ENCODE measurements around the gene ZBTB49.

Gene ZBTB49

DNA sequence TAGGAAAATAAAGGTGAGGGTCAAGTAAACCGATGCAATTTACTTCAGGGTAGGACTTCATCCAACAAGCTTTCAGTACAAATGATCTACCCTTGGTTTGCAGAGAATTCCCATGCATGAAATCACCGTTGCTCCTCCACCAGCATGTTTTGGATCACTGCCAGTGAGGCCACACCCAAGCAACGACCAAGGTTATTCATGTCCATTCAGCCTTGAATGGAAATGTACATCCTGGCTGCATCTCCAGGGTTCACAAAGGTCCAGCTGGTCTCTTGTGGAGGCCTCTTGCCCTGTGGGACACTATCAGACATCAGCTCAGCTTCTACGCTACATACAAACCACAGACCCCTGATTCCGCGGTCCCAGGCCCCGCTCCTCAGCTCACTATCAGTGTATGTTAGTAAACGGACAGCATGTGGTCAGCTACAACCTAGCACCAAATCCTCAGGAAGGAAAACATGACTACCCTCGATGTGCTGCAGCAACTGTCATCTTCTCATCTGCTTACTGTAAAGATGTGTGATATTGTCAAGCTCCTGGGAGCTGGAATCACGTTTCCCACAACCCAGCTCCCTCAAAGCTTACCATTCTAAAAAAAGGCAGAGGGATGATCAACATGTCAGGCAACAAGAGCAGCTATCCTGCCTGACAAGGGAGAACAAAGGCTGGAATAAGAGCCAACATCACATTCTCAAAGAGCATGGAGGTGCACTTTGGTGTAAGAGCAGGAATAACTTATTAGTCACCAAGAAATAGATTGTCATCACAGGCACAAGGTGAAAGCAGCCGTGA is 5.0 kb upstream of the ZBTB49 start:
- DNase-seq = no peak

DNA sequence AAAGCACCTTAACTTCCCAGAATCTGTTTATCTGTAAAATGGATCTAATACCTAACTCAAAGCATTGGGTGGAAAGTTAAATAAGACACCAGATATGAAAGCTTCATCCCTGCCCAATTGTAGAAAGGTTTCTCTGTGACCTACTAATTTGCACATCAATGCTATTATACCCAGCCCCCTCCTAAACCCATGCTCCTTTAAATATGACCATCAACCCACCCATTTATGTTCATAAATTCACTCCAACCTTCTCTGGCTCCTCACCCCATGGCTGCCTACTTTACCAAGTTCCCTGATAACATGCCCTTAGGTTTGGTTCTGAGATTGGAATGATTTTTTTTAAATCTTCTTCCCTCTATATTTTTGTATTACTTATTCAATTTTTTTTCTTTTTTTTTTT is 2.0 kb upstream of the ZBTB49 start:
- no peak for DNase-seq

DNA sequence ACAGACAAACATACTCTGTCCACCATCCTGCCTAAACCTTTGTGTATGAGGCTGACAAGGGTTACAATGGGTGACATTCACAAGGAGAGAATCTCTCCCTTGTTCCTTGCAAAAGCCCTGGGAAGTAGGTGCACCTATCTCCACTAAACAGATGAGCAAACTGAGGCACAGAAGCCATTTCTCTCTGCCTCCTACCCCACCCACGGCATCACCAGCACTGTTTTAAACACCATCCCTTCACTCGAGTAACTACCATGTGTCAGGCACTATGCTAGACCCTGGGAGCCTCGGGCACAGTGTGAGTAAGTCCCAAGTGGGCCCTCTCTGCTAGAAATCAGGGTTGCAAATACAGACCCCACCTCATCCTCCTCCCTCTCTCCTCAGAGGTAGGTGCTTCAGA is 996 bp upstream of the ZBTB49 start:
- no peak for DNase-seq

DNA sequence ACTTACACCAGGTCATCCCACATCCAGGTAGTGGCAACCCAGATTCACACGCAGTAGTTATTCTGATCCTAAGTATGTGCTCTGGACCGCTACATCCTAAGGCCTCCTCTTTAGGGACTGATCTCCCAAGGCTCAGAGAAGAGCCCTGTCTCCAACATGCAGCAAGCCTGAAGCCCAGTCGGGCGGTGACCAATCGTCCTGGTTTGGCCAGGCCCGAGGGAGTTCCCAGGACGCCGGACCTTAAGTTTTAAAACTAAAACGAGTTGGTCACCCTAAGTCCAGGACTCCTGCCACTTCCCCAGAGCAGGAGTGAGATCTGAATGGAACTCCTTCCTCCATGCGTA is 482 bp upstream of the ZBTB49 start:
- no peak for DNase-seq

DNA sequence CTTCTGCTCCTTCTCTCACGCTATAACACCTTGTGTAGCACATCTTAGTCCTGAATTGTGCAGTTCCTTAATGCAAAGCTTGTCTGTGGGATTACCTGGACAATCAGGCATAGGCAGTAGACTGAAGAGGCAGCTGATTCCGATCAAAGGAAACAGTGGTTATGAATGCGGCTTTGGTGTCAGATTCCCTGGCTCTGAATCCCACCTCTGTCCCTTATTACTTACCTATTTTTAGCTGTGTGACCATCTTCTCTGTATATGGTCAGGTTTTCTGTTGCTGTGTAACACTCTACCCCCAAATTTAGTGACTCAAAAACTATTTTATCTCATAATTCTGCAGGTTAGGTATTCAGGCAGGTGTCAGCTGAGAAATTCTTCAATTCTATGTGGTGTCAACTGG is 3.2 kb downstream of the ZBTB49 start:
- no peak for DNase-seq

DNA sequence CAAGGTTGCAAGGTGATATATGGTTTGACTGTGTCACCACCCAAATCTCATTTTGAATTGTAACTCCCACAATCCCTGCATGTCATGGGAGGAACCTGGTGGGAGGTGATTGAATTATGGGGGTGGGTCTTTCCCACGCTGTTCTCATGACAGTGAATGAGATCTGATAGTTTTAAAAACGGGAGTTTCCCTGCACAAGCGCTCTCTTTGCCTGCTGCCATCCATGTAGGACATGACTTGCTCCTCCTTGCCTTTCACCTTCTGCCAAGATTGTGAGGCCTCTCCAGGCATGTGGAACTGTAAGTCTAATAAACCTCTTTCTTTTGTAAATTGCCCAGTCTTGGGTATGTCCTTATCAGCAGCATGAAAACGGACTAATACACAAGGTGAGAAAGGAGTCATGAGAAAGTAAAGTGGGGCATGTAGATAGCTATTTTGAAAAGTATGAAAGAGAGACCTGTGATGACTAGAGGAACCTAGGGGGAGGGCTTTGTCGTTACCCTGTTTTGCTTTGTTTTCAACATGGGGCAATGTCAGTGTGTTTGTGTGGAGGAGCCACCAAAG is 6.3 kb downstream of the ZBTB49 start:
- DNase-seq = no peak

DNA sequence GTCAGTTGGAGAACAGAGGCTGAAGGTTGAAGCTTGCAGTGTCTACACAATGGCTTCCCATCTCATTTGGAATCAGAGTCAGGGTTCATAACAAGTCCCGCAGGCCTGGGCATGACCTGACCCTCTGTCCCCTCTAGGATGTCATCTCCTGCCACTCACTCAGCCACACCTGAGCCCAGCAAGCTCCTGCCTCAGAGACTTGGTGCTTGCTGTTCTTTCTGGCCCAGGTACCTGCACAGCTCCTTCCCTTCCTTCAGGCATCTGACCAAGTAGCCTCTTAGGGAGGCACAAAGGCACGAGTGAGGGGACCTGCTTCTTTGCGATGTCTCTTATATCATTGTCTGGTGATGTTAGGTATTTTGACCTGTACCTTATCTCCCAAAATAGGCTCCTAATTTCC is 9.0 kb downstream of the ZBTB49 start:
- DNase-seq = no peak

DNA sequence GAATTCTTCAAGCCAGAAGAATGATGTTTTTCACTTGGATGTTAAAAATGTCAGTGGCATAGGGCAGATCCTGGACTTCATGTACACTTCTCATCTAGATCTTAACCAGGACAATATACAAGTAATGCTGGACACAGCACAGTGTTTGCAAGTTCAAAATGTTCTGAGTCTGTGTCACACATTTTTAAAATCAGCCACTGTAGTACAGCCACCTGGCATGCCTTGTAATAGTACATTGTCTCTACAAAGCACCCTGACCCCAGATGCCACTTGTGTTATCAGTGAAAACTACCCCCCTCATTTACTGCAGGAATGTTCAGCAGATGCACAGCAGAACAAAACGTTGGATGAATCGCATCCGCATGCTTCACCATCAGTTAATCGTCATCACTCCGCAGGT is 11.9 kb downstream of the ZBTB49 start:
- DNase-seq = no peak

DNA sequence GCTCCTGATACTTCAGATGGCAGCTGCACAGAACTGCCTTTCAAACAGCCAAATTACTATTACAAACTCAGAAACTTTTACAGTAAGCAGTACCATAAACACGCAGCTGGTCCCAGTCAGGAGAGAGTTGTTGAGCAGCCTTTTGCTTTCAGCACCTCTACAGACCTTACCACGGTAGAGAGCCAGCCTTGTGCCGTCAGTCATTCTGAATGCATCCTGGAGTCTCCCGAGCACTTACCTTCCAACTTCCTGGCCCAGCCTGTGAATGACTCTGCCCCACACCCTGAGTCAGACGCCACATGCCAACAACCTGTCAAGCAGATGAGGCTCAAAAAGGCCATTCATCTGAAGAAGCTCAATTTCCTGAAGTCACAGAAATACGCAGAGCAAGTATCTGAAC is 12.4 kb downstream of the ZBTB49 start:
- DNase-seq = no peak

DNA sequence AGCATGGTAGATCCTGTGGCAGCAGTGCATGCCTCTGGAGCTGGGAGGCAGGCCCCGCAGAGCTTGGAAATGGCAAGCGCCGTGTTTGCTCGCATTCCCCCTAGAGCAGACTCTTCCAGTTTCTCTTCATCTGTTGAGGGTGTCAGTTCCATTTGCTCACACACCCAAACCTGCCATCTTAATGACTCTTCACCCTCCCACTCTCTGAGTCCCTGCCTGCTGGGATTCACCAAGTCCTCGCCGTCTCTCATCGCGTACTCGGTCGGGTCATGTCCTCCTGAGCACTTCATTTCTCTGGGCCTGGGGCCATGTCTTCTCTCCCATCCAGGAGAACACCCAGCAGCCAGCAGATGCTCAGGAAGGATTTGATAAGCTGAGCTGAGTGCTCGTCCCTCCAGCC is 16.9 kb downstream of the ZBTB49 start:
- DNase-seq = no peak

DNA sequence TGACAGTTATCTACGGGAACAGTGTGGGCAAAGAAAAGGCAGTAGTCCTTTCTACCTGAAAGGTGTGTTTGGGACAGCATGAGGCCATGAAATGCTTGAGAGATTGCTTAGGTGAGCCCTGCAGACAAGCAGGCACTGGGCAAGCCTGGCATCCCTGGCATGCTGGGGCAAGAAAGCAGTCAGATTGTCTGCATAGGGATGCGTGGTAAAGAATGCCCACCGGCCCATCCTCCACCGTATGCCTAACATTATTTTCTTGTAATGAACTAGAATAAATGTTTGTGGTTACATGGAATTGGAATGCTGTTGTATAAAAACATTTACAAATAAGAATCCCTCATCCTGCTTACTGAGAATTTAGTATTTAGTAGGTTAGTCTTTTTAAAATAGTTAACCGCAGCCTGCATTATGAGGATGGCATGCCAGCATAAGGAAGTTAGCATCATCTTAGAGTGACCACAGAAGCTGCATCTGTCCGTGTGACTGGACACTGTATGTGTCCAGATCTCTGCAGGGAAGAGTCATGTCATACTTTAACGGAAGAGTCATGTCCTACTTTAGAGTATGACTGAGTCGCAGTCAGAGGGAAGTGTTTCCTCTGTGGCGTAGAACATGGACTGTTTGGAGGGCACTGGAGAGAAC is 18.9 kb downstream of the ZBTB49 start:
- DNase-seq = no peak

DNA sequence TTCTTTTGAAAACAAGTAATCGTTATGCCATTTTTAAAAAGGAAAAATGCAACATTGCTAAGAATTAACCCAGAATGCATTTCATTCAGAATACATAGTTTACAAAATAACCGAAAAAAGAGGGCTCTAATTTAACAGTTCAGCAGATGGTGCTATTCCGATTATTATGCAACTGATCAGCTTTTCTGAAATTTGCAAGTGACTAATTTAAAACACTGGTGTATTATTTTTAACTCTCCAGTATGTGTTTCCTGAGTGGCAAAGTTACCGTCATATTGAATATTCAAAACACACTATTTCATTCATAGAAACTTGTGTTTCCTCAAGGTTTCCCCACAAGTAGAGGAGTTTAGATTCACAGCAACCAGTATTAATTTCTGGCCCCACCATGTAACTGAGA is 21.1 kb downstream of the ZBTB49 start:
- no peak for DNase-seq

DNA sequence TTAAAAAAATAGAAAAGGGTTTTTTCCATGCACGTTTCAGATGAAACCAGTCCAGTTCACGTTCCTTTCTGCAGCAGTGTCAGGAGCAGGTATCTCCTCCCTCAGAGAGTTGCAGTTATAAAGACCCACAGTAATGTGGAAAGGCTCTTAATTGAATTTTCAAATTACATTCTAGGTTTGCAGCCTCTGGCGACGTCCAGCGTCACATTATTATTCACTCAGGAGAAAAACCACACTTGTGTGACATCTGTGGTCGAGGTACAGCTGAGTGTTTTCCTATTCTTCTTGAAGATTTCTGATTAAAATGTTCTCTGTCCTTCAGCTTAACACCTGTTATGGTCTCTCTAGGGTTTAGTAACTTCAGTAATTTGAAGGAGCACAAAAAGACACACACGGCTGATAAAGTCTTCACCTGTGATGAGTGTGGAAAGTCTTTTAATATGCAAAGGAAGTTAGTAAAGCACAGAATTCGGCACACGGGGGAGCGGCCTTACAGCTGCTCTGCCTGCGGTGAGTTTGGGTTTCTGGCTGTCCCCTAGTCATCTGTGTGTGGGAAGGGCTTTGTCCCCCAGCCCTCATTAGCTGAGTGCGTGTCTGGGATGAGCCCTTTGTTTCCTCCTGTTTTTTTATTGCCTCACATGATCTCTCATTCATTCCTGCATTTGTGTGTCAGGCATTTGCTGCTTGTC is 25.6 kb downstream of the ZBTB49 start:
- no peak for DNase-seq

DNA sequence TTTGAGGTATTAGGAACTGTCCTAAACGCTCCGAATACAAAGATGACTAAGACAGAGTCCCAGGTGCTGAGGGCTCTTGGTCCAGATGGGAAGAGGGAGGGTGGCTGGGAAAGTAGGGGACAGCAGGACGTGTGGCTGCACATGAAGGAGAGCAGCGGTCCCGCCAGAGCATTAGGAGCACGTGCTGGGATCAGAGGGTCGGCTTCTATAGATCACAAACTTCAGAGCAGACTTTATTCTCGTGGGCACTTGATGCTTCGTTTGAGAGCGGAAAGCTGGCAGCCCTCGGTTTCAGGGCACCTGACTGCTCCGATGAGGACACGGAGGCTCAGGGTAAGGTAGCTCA is 26.1 kb downstream of the ZBTB49 start:
- DNase-seq = no peak

DNA sequence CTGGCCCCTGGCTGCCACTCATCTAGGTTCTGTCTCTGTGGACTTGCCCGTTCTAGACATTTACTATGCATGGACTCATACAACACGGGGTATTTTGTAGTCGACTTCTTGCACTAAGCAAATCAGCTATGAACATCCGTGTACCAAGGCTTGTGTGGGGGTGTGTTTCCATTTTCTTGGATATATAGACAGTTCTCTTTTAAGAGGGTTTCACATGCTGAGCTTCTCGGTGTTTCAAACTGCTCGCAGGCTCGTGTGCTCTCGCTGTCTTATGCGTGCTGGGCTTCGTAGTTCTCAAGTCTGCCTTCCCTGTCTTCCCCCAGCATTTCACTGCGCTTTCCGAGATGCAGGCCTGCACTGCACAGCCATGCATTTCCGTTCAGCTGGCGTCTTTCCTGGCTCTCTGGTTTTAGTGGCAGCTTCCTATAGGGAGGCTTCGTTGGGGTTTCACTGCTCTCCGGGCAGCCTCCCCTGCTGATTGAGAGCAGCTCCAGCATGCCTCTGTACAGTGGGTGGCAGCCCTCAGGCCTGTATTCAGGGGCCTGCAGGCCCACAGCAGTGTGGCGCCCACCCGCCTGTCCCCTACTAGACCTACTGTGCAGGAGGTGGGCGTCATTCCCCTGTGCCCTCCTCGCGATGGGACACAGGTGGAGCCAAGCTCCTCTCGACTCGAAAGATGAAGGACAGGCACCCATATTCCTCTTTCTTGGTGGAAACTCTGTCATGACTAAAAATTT is 27.6 kb downstream of the ZBTB49 start:
- DNase-seq = no peak

DNA sequence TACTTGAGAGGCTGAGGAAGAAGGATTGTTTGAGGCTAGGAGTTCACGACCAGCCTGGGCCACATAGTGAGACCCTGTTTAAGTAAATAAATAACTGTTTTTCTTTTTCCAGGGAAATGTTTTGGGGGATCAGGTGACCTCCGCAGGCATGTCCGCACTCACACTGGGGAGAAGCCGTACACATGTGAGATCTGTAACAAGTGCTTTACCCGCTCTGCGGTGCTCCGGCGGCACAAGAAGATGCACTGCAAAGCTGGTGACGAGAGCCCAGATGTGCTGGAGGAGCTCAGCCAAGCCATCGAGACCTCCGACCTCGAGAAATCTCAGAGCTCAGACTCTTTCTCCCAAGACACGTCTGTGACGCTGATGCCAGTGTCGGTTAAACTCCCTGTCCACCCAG is 30.5 kb downstream of the ZBTB49 start:
- DNase-seq = no peak

DNA sequence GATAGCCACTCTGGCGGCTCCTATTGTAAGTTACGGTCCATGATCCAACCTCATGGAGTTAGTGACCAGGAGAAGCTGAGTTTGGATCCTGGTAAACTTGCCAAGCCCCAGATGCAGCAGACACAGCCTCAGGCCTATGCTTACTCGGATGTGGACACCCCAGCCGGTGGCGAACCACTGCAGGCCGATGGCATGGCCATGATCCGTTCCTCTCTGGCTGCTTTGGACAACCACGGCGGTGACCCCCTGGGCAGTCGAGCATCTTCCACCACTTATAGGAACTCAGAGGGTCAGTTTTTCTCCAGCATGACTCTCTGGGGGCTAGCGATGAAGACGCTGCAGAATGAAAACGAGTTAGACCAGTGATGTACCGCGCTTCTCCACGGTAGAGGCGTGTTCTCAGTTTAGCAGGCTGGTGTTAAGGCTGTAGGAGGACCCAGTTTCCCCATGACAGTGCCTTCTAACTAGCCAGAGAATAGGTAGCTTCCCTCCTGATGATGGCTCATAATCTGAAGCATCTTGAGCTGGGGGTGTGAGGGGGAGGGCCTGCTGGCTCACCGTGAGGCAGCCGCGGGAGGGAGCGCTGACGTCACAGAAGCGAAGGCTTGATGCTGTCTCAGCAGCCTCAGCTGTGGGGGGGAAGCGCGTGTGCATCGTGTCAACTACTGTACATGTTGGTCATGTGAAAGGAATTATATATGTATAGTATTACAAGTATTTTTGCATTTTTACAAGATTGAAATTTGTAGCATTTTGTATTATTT is 31.1 kb downstream of the ZBTB49 start:
- DNase-seq = no peak

DNA sequence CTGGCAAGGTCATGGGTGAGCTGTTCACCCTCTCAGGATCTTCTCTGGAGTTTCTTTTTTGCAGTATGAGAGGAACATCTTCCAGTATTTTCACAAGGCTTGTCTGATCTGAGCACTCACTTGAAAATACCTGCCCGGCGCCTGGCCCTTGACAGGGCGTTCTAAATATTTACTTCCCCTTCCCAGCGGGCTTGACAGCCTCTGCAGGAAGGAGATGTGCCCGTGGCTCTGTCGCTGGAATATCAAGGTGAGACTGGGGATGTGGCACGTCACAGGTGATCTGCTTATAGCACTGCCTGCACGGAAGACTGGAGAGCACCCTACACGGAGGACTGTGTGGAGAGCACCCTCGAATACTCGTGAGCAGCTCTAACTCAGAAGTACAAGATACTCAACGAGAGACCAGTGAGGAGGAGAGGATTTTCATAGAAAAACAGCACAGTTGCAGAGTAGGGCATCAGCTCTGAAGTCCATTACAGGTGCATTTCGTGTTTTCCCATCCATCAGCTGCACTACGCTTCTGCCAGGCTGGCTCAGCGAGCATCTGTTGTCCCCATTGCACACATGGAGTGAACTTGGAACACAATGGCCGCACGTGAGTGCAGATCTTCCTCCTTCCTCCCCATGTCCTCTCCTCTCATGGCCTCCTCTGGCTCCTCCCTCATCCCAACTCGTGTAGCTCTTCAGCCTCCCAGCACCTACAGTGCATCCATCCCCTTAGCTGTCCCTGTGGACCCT is 32.1 kb downstream of the ZBTB49 start:
- no peak for DNase-seq

DNA sequence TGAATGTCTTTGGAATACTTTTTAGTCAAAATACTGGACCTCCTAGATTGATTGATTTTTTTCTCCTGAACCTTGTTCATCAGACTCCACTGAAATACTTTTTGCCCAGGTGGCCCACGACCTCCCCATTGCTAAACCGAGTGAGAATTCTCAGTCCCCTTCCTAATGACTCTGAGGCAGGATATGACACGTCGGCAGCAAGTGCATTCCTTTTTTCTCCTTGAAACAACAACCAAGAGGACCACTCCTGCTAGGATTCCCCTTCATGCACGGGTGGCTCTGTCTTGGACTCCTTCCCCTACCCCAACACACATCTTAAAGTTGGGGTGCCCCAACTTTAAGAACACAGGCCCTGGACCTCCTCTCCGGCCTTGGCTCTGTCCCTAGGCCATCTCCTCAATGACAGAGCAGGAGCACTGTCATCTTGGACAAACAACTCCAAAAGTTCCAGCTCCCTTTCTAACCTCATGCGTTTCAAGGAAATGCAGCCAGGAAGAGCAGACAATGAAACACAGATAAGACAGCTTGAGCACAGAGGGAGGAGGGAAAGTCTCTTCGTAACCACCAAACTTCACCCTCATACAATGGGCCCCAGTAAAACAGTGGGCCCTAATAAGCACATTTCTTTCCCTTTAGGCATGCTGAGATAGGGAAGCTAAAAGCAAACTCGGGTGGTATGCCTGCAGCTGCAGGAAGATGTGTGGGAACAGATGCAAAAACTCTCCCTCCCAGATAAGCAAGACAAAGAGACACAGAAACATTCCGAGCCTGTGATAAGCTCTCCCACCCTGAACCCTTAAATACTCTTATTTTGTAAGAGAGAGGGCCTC is 33.9 kb downstream of the ZBTB49 start:
- DNase-seq = no peak

DNA sequence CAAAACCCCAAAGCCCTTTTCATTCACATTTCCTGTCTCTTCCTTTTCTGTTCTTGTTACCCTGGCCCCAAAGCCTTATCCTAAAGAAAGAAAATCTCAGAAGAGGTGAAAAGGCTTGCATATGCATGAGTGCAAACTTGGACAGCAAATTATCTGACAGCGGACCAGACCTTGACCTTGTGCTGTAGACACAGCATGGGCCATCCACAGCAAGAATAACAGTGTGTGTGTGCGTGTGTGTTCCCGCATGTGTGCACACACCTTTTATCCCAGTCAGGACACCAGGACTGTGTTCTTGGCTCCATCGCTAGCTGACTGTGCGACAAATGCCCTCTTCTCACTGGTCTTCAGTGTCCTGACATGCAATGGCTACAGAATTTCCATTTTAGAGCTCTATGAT is 35.3 kb downstream of the ZBTB49 start:
- DNase-seq = no peak

DNA sequence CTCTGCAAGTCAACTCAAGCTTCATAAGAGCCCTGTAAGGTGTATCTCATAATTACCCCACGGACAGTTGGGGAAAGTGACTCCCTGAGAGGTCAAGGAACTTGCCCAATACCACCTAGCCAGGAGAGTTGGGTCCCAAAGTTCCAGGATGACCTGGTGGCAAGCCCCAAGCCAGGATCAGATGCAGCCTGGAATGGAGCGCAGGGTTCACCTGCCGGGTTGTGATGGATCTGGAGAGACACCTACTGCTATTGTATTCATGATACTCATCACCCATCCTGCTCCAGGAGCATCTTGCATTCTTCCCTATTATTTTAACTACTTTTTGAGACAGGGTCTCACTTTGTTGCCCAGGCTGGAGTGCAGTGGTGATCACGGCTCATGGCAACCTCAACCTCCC is 36.1 kb downstream of the ZBTB49 start:
- no peak for DNase-seq

Data from inflammatory macrophage (primary cell).